Measurements from ENCODE around the gene FOXL2NB. TPM values are rescaled to one million over a fixed set of nuclear protein-coding genes. Genes with fewer than 3 reads are reported as not detected.

The FOXL2NB gene
- 28.9 and 33.4 TPM in 2 replicates for total RNA-seq

DNA sequence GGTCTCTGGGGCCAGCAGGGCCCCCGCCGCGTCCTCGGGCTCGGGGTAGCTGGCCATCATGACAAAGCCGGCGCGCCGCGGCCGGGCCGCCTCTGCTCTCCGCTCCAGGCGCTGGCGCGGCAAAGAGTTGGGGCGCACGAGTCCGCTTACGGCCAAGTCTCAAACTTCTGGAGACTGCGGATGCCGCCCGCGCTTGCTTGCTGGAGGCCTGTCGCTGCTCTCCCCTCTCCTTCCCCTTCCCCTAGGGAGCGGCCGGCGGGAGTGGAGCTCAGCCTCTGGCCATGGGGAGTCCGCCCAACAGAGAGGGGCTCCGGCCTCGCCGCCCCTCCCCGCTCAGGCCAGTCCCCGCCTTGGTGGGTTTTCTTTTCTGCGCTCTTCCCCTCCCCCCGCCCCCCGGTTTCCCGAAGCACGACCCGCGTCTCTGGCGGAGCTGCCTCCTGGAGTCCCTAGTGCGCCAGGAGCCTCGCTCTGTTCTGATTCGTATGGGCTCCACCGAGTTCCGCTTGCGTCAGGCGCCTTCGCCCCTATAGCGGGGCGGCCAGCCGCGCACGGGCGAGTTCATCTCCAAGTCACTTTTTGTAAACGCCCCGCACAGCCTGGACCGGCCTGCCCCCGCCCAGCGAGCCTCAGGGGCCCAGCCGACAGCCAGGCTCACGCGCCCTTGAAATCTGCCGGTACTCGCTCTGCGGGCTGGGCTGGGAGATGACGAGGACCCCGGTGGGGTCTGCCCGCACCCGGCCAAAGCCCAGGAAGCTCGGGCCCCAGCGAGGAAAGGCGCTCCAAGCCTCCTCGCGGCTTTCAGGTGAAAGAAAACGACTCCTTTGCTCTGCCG is at the start of gene FOXL2NB, which contains the start of gene FOXL2:
FOXL2NB (plus strand) TSS at position 555 of the 832 bp plus-strand sequence; CDS start at position 703, 148 bp downstream.
FOXL2 (minus strand) TSS at position 475 of the 832 bp plus-strand sequence; CDS start at position 60, 415 bp downstream.

Other genes with a start within 250 kb of the FOXL2NB start
- 6.1 and 6.2 TPM in 2 replicates for gene PIK3CB, start 112.3 kb upstream of the FOXL2NB start, total RNA-seq
- gene FOXL2, start 80 bp upstream of the FOXL2NB start, total RNA-seq: 25.9 and 28.3 TPM in 2 replicates
- not detected in 2 replicates for gene PRR23A, start 59.1 kb downstream of the FOXL2NB start, total RNA-seq
- gene PRR23B, start 73.7 kb downstream of the FOXL2NB start, total RNA-seq: not detected in 2 replicates
- gene PRR23C, start 97.7 kb downstream of the FOXL2NB start, total RNA-seq: not detected in 2 replicates

Measured in myometrial cell (primary cell).